Uterus (tissue), 4 donors: Measurements from ENCODE around the gene MOCOS. TPM values are rescaled to one million over a fixed set of nuclear protein-coding genes. Genes with fewer than 3 reads are reported as not detected.

Experiments used
- DNase-seq, 2 donors: peaks; one replicate each; pipeline ENCODE4 v3.0.0-alpha.2; 2019 to 2020
- H3K27ac ChIP-seq, 2 donors: fragments of 200-600 bp; sonication (generic); 1 replicate in 1 of 2; 2 replicates in 1 of 2; pipeline ENCODE4 v1.5.1; 2016 to 2018
- H3K27me3 ChIP-seq, 2 donors: fragments of 200-600 bp; sonication (generic); one replicate each; pipeline ENCODE4 v1.5.1; 2018 to 2019; ENCODE audit warnings: control low read depth in 1 of 2
- H3K36me3 ChIP-seq, 2 donors: fragments of 200-600 bp; sonication (generic); one replicate each; pipeline ENCODE4 v1.5.1; 2019; ENCODE audit warnings: control low read depth in 1 of 2
- H3K4me1 ChIP-seq, 2 donors: fragments of 200-600 bp; sonication (generic); one replicate each; pipeline ENCODE4 v1.5.1; 2018 to 2019; ENCODE audit warnings: control low read depth in 1 of 2
- H3K4me3 ChIP-seq, 2 donors: fragments of 200-600 bp; sonication (generic); 1 replicate in 1 of 2; 2 replicates in 1 of 2; pipeline ENCODE4 v1.5.1; 2018 to 2019; ENCODE audit warnings: mild to moderate bottlenecking in 1 of 2
- H3K9me3 ChIP-seq, 2 donors: fragments of 200-600 bp; sonication (generic); one replicate each; pipeline ENCODE4 v1.5.1; 2019; ENCODE audit warnings: control low read depth in 1 of 2
- CTCF ChIP-seq, 4 experiments: fragments of 200-600 bp in 2 of 4; fragments of 450-650 bp in 2 of 4; sonication (generic) in 2 of 4; IDR thresholded peaks; one replicate each; pipeline ENCODE4 v1.5.1; 2016 to 2019; ENCODE audit warnings: antibody characterized with exemption in 4 of 4, mild to moderate bottlenecking in 2 of 4, moderate library complexity in 1 of 4
- POLR2A ChIP-seq, 2 donors: fragments of 450-650 bp; IDR thresholded peaks; one replicate each; pipeline ENCODE4 v1.6.1; 2016; ENCODE audit warnings: antibody characterized with exemption in 2 of 2, mild to moderate bottlenecking in 1 of 2, moderate library complexity in 1 of 2
- intact Hi-C: fragments of 100-400 bp; cut with DNase I; formaldehyde crosslinking; loops from one replicate; pipeline ENCODE4 v1.15.1; 2023; ENCODE audit warnings: low total_unique reads
- total RNA-seq, 4 donors: library from RNA; depleted of rRNA in 3 of 4; stranded (reverse); fragments of >200 nt in 3 of 4; gene quantifications; one replicate each; pipeline versions ENCODE4 v1.1.0 to v1.2.4, GENCODE V29; 2014 to 2023
- donor health status: DM: yes; HTN: yes; CAD: no.

MOCOS gene
- total RNA-seq, 4 donors from 2014 or later = under 0.01 to 1.7 (median 1.4) TPM; not detected in 1

- peak overlapping the region; percentile 38 to 42 for H3K27ac ChIP-seq
- no peaks in the 10 kb centered on the region for H3K9me3 ChIP-seq
- H3K4me3 ChIP-seq = no peak overlapping the region
- no peaks in the 10 kb centered on the region for H3K27me3 ChIP-seq
- peaks cover 0 to 2% of the 10 kb centered on the region in 2 donors for H3K36me3 ChIP-seq
- DNase-seq = peak; percentile 84 to 85
- intact Hi-C loops = no loop called here
- TF ChIP-seq POLR2A (IDR thresholded peaks at IDR 0.05) = no peak
- TF ChIP-seq CTCF (IDR thresholded peaks at IDR 0.05) = no peak
- no peaks in the 10 kb centered on the region for H3K4me1 ChIP-seq
Observed at GRCh38 chr18:36179562-36180355, 7.5 kb upstream of the MOCOS start.

- H3K27me3 ChIP-seq = no peaks in the 10 kb centered on the region
- TF ChIP-seq POLR2A (IDR thresholded peaks at IDR 0.05) = no peak
- no peak for TF ChIP-seq CTCF (IDR thresholded peaks at IDR 0.05)
- H3K36me3 ChIP-seq = peaks cover 0 to 2% of the 10 kb centered on the region in 2 donors
- no peaks in the 10 kb centered on the region for H3K9me3 ChIP-seq
- H3K27ac ChIP-seq = no peak overlapping the region
- intact Hi-C loops = no loop called here
- H3K4me3 ChIP-seq = no peak overlapping the region
- H3K4me1 ChIP-seq = no peaks in the 10 kb centered on the region
- DNase-seq = no peak
Observed at GRCh38 chr18:36181441-36181840, 5.9 kb upstream of the MOCOS start.

DNA sequence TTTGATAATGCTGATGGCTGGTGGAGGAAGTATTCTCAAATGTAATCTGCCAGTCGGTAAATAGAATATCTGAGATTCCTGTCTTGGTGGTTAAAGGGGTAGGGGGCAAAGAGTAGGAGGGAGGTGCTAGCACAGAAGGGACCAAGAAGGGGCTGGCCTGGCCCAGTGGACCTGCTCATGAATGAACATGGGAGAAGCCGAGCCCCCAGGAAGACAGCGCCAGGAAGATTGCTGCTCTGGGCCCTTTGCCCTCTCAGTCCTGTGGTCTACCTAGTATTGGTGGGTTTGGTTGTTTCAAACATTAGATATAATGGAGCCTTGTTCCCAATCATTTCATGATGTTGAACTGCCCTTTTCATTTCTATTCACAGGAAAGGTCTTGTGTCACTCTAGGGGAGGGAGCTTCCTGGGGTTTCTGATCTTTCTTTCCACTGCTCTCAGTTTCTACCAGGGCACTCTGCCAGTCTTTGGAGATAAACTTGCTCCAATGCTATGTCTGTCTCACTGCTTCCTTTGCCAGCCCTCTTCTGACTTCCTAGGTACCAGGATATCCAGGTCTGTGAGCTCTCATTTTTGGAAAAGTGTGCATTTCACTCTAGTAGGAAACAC, 5.3 kb upstream of the MOCOS start:
- Histone ChIP-seq H3K27me3 (no peaks in the 10 kb centered on the region), H3K4me3 (no peak overlapping the region), H3K27ac (no peak overlapping the region), H3K4me1 (no peaks in the 10 kb centered on the region), H3K36me3 (peaks cover 0 to 2% of the 10 kb centered on the region in 2 donors), H3K9me3 (no peaks in the 10 kb centered on the region)
- TF ChIP-seq POLR2A (IDR thresholded peaks at IDR 0.05) = no peak
- TF ChIP-seq CTCF (IDR thresholded peaks at IDR 0.05) = no peak
- DNase-seq = no peak
- intact Hi-C loops = no loop called here

GRCh38 chr18:36183033-36183432, 4.3 kb upstream of the MOCOS start:
- Histone ChIP-seq H3K27ac (no peak overlapping the region), H3K36me3 (peaks cover 0 to 2% of the 10 kb centered on the region in 2 donors), H3K4me3 (no peak overlapping the region), H3K4me1 (no peaks in the 10 kb centered on the region), H3K9me3 (no peaks in the 10 kb centered on the region), H3K27me3 (no peaks in the 10 kb centered on the region)
- intact Hi-C loops = no loop called here
- TF ChIP-seq CTCF (IDR thresholded peaks at IDR 0.05) (no peak), POLR2A (IDR thresholded peaks at IDR 0.05) (no peak)
- DNase-seq = no peak

- Histone ChIP-seq H3K36me3 (peaks cover 0 to 2% of the 10 kb centered on the region in 2 donors), H3K27me3 (no peaks in the 10 kb centered on the region), H3K9me3 (no peaks in the 10 kb centered on the region), H3K27ac (no peak overlapping the region), H3K4me1 (no peaks in the 10 kb centered on the region), H3K4me3 (no peak overlapping the region)
- TF ChIP-seq POLR2A (IDR thresholded peaks at IDR 0.05) (no peak), CTCF (IDR thresholded peaks at IDR 0.05) (no peak)
- intact Hi-C loops = no loop called here
- no peak for DNase-seq
Observed at GRCh38 chr18:36183987-36184386, 3.3 kb upstream of the MOCOS start.
